Breast epithelium (tissue), 4 donors: ENCODE results near the gene TGFBR1. TPM values are rescaled to one million over a fixed set of nuclear protein-coding genes. Genes with fewer than 3 reads are reported as not detected.

Experiments
- DNase-seq, 2 donors: peaks; one replicate each; pipeline ENCODE4 v3.0.0-alpha.2; 2019; ENCODE audit warnings: low spot score in 2 of 2
- H3K27ac ChIP-seq, 2 donors: fragments of 200-600 bp; sonication (generic) in 1 of 2; one replicate each; pipeline ENCODE4 v1.5.1; 2016 to 2019; ENCODE audit warnings: mild to moderate bottlenecking in 1 of 2
- H3K27me3 ChIP-seq, 2 donors: fragments of 200-600 bp; sonication (generic) in 1 of 2; one replicate each; pipeline versions ENCODE4 v1.5.1 to v1.6.0; 2017 to 2019; ENCODE audit warnings: control low read depth in 1 of 2, mild to moderate bottlenecking in 1 of 2
- H3K36me3 ChIP-seq: fragments of 200-600 bp; one replicate; pipeline ENCODE4 v1.5.1; 2019
- H3K4me1 ChIP-seq, 2 donors: fragments of 200-600 bp; sonication (generic); one replicate each; pipeline ENCODE4 v1.5.1; 2016 to 2019; ENCODE audit warnings: control low read depth in 1 of 2
- H3K4me3 ChIP-seq, 3 donors: fragments of 200-600 bp; sonication (generic); 1 replicate in 2 of 3; 2 replicates in 1 of 3; pipeline ENCODE4 v1.5.1; 2016 to 2019; ENCODE audit warnings: mild to moderate bottlenecking in 3 of 3, moderate library complexity in 2 of 3
- H3K9me3 ChIP-seq, 2 donors: fragments of 200-600 bp; sonication (generic) in 1 of 2; one replicate each; pipeline ENCODE4 v1.5.1; 2016 to 2019; ENCODE audit warnings: control low read depth in 1 of 2
- POLR2A ChIP-seq: fragments of 450-650 bp; IDR thresholded peaks from one replicate; pipeline ENCODE4 v1.6.1; 2016; ENCODE audit warnings: antibody characterized with exemption, mild to moderate bottlenecking, moderate library complexity
- POLR2AphosphoS5 ChIP-seq, 3 donors: sonication (generic); formaldehyde crosslinking; IDR thresholded peaks; one replicate each; pipeline ENCODE4 v1.6.1; 2017; ENCODE audit warnings: antibody characterized with exemption in 3 of 3
- intact Hi-C: fragments of 100-400 bp; cut with DNase I; formaldehyde crosslinking; loops from one replicate; pipeline ENCODE4 v1.15.1; 2023; ENCODE audit warnings: low total_unique reads
- total RNA-seq, 3 donors: library from RNA; depleted of rRNA; stranded (reverse); fragments of >200 nt; gene quantifications; one replicate each; pipeline ENCODE4 v1.1.0, GENCODE V29; 2016
- TF ChIP-seq, protein P1 (sequence below), 3 donors: fragments of 450-650 bp; IDR thresholded peaks; one replicate each; pipeline ENCODE4 v1.5.1; 2016 to 2017; ENCODE audit warnings: antibody characterized with exemption in 3 of 3, mild to moderate bottlenecking in 3 of 3, moderate library complexity in 3 of 3

The TGFBR1 gene
- total RNA-seq, 3 donors from 2014 or later: 33.1 to 35.4 (median 34.5) TPM

GRCh38 chr9:99130069-99130468 lies 25.2 kb downstream of the TGFBR1 start:
- Histone ChIP-seq H3K27ac (no peak overlapping the region), H3K9me3 (no peaks in the 10 kb centered on the region), H3K27me3 (no peaks in the 10 kb centered on the region), H3K4me1 (no peaks in the 10 kb centered on the region), H3K36me3 (no peaks in the 10 kb centered on the region), H3K4me3 (no peak overlapping the region)
- intact Hi-C loops: no loop called here
- TF ChIP-seq, protein P1, sequence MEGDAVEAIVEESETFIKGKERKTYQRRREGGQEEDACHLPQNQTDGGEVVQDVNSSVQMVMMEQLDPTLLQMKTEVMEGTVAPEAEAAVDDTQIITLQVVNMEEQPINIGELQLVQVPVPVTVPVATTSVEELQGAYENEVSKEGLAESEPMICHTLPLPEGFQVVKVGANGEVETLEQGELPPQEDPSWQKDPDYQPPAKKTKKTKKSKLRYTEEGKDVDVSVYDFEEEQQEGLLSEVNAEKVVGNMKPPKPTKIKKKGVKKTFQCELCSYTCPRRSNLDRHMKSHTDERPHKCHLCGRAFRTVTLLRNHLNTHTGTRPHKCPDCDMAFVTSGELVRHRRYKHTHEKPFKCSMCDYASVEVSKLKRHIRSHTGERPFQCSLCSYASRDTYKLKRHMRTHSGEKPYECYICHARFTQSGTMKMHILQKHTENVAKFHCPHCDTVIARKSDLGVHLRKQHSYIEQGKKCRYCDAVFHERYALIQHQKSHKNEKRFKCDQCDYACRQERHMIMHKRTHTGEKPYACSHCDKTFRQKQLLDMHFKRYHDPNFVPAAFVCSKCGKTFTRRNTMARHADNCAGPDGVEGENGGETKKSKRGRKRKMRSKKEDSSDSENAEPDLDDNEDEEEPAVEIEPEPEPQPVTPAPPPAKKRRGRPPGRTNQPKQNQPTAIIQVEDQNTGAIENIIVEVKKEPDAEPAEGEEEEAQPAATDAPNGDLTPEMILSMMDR (IDR thresholded peaks at IDR 0.05): no peak
- TF ChIP-seq POLR2A (no peak), POLR2AphosphoS5 (IDR thresholded peaks at IDR 0.05) (no peak)
- no peak for DNase-seq

- Histone ChIP-seq H3K27ac (no peak overlapping the region), H3K4me3 (no peak overlapping the region), H3K4me1 (no peaks in the 10 kb centered on the region), H3K27me3 (no peaks in the 10 kb centered on the region), H3K9me3 (no peaks in the 10 kb centered on the region), H3K36me3 (no peaks in the 10 kb centered on the region)
- intact Hi-C loops: no loop called here
- no peak for TF ChIP-seq POLR2A
- TF ChIP-seq POLR2AphosphoS5 (IDR thresholded peaks at IDR 0.05): no peak
- TF ChIP-seq, protein P1 (IDR thresholded peaks at IDR 0.05): no peak
- DNase-seq: no peak
Measured at GRCh38 chr9:99133145-99133544, 28.2 kb downstream of the TGFBR1 start.

DNA sequence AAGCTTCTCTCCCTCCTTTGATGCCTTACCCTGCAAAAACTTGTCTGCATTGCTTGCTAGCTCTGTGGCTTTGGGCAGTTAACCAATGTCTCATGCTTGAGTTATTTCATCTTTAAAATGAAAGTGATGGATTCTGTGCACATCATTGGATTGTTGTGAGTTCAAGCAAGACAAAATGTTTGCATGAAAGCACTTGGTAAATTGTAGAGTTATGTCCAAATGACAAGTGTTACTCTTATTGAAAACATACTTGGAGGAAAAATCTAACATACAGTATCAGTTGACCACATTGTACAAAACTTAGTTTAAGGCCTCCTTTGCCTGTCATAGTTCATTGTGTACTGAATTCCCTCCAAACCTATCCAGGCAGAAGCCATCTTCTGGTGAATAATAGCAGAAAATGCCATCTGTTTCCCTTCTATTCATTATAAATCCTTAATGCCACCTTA lies 30.0 kb downstream of the TGFBR1 start:
- Histone ChIP-seq H3K36me3 (no peaks in the 10 kb centered on the region), H3K9me3 (no peaks in the 10 kb centered on the region), H3K4me1 (no peaks in the 10 kb centered on the region), H3K27me3 (no peaks in the 10 kb centered on the region), H3K27ac (no peak overlapping the region), H3K4me3 (no peak overlapping the region)
- TF ChIP-seq POLR2A (no peak), POLR2AphosphoS5 (IDR thresholded peaks at IDR 0.05) (no peak)
- TF ChIP-seq, protein P1 (IDR thresholded peaks at IDR 0.05): no peak
- intact Hi-C loops: no loop called here
- no peak for DNase-seq

GRCh38 chr9:99135456-99135855 lies 30.5 kb downstream of the TGFBR1 start:
- H3K4me1 ChIP-seq: no peaks in the 10 kb centered on the region
- no peak for DNase-seq
- TF ChIP-seq, protein P1 (IDR thresholded peaks at IDR 0.05): no peak
- TF ChIP-seq POLR2A (no peak), POLR2AphosphoS5 (IDR thresholded peaks at IDR 0.05) (no peak)
- H3K9me3 ChIP-seq: no peaks in the 10 kb centered on the region
- H3K4me3 ChIP-seq: no peak overlapping the region
- H3K27ac ChIP-seq: no peak overlapping the region
- intact Hi-C loops: no loop called here
- no peaks in the 10 kb centered on the region for H3K36me3 ChIP-seq
- H3K27me3 ChIP-seq: no peaks in the 10 kb centered on the region

DNA sequence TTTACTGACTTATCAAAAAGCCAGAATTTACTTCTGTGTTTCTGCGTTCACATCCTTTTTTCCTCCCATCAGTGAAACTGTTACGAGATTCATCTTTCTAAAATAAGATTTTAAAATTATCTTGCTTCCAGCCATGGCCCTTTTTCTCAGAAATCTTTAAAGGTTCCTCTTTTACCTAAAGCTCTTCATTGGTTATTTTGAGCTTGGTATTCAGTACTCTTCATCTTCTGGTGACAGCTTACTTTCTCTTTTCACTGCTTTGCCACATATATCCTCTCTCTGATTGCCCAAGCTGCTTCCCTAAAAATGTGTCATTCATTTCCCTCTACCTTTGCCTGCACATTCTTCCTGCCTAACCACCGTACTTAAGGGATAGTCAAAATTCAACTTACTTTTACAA lies 32.3 kb downstream of the TGFBR1 start:
- intact Hi-C loops: no loop called here
- Histone ChIP-seq H3K27me3 (no peaks in the 10 kb centered on the region), H3K9me3 (no peaks in the 10 kb centered on the region), H3K27ac (no peak overlapping the region), H3K4me3 (no peak overlapping the region), H3K4me1 (no peaks in the 10 kb centered on the region), H3K36me3 (no peaks in the 10 kb centered on the region)
- TF ChIP-seq POLR2A (no peak), POLR2AphosphoS5 (IDR thresholded peaks at IDR 0.05) (no peak)
- TF ChIP-seq, protein P1 (IDR thresholded peaks at IDR 0.05): no peak
- DNase-seq: no peak
